Thoracic aorta (tissue), 2 donors: ENCODE data around the gene ROR1. TPM values are rescaled to one million over a fixed set of nuclear protein-coding genes. Genes with fewer than 3 reads are reported as not detected.

Source experiments
- ATAC-seq: fragments of 150-250 bp; one replicate; pipeline ENCODE4 v1.8.0; 2017; ENCODE audit warnings: low read depth; ENCODE audit not compliant: insufficient number of reproducible peaks, low FRiP score
- DNase-seq: peaks from one replicate; pipeline ENCODE4 v3.0.0-alpha.2; 2020; ENCODE audit warnings: low spot score
- H3K27ac ChIP-seq, 2 donors: fragments of 200-600 bp; sonication (generic); 1 replicate in 1 of 2; 2 replicates in 1 of 2; pipeline ENCODE4 v1.5.1; 2016; ENCODE audit warnings: mild to moderate bottlenecking in 2 of 2, moderate library complexity in 2 of 2
- H3K27me3 ChIP-seq: fragments of 200-600 bp; sonication (generic); replicated peaks from 2 replicates; pipeline ENCODE4 v1.6.0; 2016; ENCODE audit warnings: mild to moderate bottlenecking; ENCODE audit not compliant: insufficient read depth
- H3K36me3 ChIP-seq: fragments of 200-600 bp; sonication (generic); one replicate; pipeline ENCODE4 v1.5.1; 2016
- H3K4me1 ChIP-seq, 2 donors: fragments of 200-600 bp; sonication (generic); 1 replicate in 1 of 2; 2 replicates in 1 of 2; pipeline versions ENCODE4 v1.5.1 to v1.6.0; 2016; ENCODE audit warnings: low read depth in 2 of 2, mild to moderate bottlenecking in 1 of 2; ENCODE audit not compliant: control insufficient read depth in 1 of 2
- H3K4me3 ChIP-seq: fragments of 200-600 bp; sonication (generic); 2 replicates; pipeline ENCODE4 v1.5.1; 2016; ENCODE audit warnings: mild to moderate bottlenecking
- H3K9me3 ChIP-seq: fragments of 200-600 bp; sonication (generic); 2 replicates; pipeline ENCODE4 v1.5.1; 2016
- CTCF ChIP-seq: fragments of 200-600 bp; sonication (generic); IDR thresholded peaks from one replicate; pipeline ENCODE4 v1.5.1; 2019; ENCODE audit warnings: antibody characterized with exemption
- total RNA-seq, 2 donors: library from RNA; depleted of rRNA; stranded (reverse); fragments of >200 nt; gene quantifications; one replicate each; pipeline versions ENCODE4 v1.1.0 to v1.2.3, GENCODE V29; 2016

Gene ROR1
- total RNA-seq, 2 donors from 2014 or later: 41.2 to 51.8 TPM

GRCh38 chr1:63892632-63893395, 119.0 kb downstream of the ROR1 start:
- DNase-seq: no peak
- Histone ChIP-seq H3K27ac (peak overlapping the region; percentile 70 to 74), H3K9me3 (no peaks in the 10 kb centered on the region), H3K36me3 (no peaks in the 10 kb centered on the region), H3K4me3 (peak overlapping the region; percentile 8), H3K4me1 (peaks cover 0 to 39% of the 10 kb centered on the region in 2 donors), H3K27me3 (no peaks in the 10 kb centered on the region)
- no peak for ATAC-seq
- no peak for TF ChIP-seq CTCF

GRCh38 chr1:63893976-63894375, 120.2 kb downstream of the ROR1 start:
- TF ChIP-seq CTCF: no peak
- H3K27ac ChIP-seq: no peak overlapping the region

GRCh38 chr1:63894627-63895265, 120.9 kb downstream of the ROR1 start:
- DNase-seq (no peak), ATAC-seq (no peak)
- peaks cover 5 to 51% of the 10 kb centered on the region in 2 donors for H3K4me1 ChIP-seq
- no peak for TF ChIP-seq CTCF
- H3K9me3 ChIP-seq: no peaks in the 10 kb centered on the region
- no peak overlapping the region for H3K4me3 ChIP-seq
- H3K27me3 ChIP-seq: no peaks in the 10 kb centered on the region
- H3K27ac ChIP-seq: no peak overlapping the region
- no peaks in the 10 kb centered on the region for H3K36me3 ChIP-seq

More at GRCh38 chr1:63893976-63894375, 120.2 kb downstream of the ROR1 start:
- Histone ChIP-seq H3K9me3 (no peaks in the 10 kb centered on the region), H3K4me1 (peaks cover 5 to 47% of the 10 kb centered on the region in 2 donors), H3K36me3 (no peaks in the 10 kb centered on the region), H3K4me3 (no peak overlapping the region), H3K27me3 (no peaks in the 10 kb centered on the region)
- DNase-seq (no peak), ATAC-seq (no peak)

GRCh38 chr1:63896755-63897154, 122.9 kb downstream of the ROR1 start:
- Histone ChIP-seq H3K9me3 (no peaks in the 10 kb centered on the region), H3K4me1 (peaks cover 5 to 64% of the 10 kb centered on the region in 2 donors), H3K4me3 (no peak overlapping the region), H3K36me3 (no peaks in the 10 kb centered on the region), H3K27me3 (no peaks in the 10 kb centered on the region), H3K27ac (no peak overlapping the region)
- DNase-seq (no peak), ATAC-seq (no peak)
- TF ChIP-seq CTCF: no peak

- no peak for ATAC-seq
- peak overlapping the region; percentile 4 to 46 for H3K27ac ChIP-seq
Measured at GRCh38 chr1:63898428-63899196, 124.8 kb downstream of the ROR1 start.

More at GRCh38 chr1:63898428-63899196, 124.8 kb downstream of the ROR1 start:
- H3K4me1 ChIP-seq: peaks cover 5 to 61% of the 10 kb centered on the region in 2 donors
- H3K36me3 ChIP-seq: no peaks in the 10 kb centered on the region
- H3K9me3 ChIP-seq: no peaks in the 10 kb centered on the region
- TF ChIP-seq CTCF: no peak
- H3K27me3 ChIP-seq: no peaks in the 10 kb centered on the region
- no peak overlapping the region for H3K4me3 ChIP-seq
- no peak for DNase-seq
